ACC112 (cell line): ENCODE measurements around the gene PABPC3.

Source experiments
- H2AFZ ChIP-seq: fragments of 200-600 bp; sonication (generic); one replicate; pipeline ENCODE4 v1.6.0; 2017; ENCODE audit warnings: antibody characterized with exemption, low read length; ENCODE audit not compliant: unreplicated experiment
- H3K27ac ChIP-seq: fragments of 200-600 bp; sonication (generic); 2 replicates; pipeline ENCODE4 v1.5.1; 2014; ENCODE audit warnings: low read depth, mild to moderate bottlenecking, antibody characterized with exemption, low read length, moderate library complexity
- H3K27me3 ChIP-seq: fragments of 200-600 bp; sonication (generic); 2 replicates; pipeline ENCODE4 v1.6.1; 2014; ENCODE audit warnings: mild to moderate bottlenecking, antibody characterized with exemption, low read length, moderate library complexity, mixed read lengths; ENCODE audit not compliant: insufficient read depth
- H3K36me3 ChIP-seq: fragments of 200-600 bp; sonication (generic); 2 replicates; pipeline ENCODE4 v1.6.1; 2016; ENCODE audit warnings: mild to moderate bottlenecking, antibody characterized with exemption, low read length, moderate library complexity, mixed read lengths; ENCODE audit not compliant: insufficient read depth
- H3K4me1 ChIP-seq: fragments of 200-600 bp; sonication (generic); one replicate; pipeline ENCODE4 v1.6.1; 2016; ENCODE audit warnings: low read length, mixed read lengths; ENCODE audit not compliant: insufficient read depth, unreplicated experiment, control insufficient read depth
- H3K4me3 ChIP-seq: fragments of 200-600 bp; sonication (generic); 2 replicates; pipeline ENCODE4 v1.5.1; 2014; ENCODE audit warnings: mild to moderate bottlenecking, low read depth, low read length
- H3K79me2 ChIP-seq: fragments of 200-600 bp; sonication (generic); one replicate; pipeline ENCODE4 v1.6.0; 2016; ENCODE audit warnings: low read length; ENCODE audit not compliant: control insufficient read depth, unreplicated experiment, insufficient read depth

PABPC3 gene

GRCh38 chr13:25068810-25069209 is 27.1 kb upstream of the PABPC3 start:
- Histone ChIP-seq H3K27ac (no peak overlapping the region), H2AFZ (no peak overlapping the region), H3K27me3 (peaks cover 51% of the 10 kb centered on the region), H3K36me3 (no peaks in the 10 kb centered on the region), H3K79me2 (no peaks in the 10 kb centered on the region), H3K4me3 (no peak overlapping the region), H3K4me1 (no peaks in the 10 kb centered on the region)

GRCh38 chr13:25069236-25069635 is 26.7 kb upstream of the PABPC3 start:
- Histone ChIP-seq H3K36me3 (no peaks in the 10 kb centered on the region), H3K79me2 (no peaks in the 10 kb centered on the region), H3K4me3 (no peak overlapping the region), H3K4me1 (no peaks in the 10 kb centered on the region), H3K27ac (no peak overlapping the region), H3K27me3 (peaks cover 47% of the 10 kb centered on the region), H2AFZ (no peak overlapping the region)

GRCh38 chr13:25069911-25070310 is 26.0 kb upstream of the PABPC3 start:
- no peaks in the 10 kb centered on the region for H3K36me3 ChIP-seq
- H3K79me2 ChIP-seq = no peaks in the 10 kb centered on the region
- H3K4me3 ChIP-seq = no peak overlapping the region
- H3K27ac ChIP-seq = no peak overlapping the region
- no peaks in the 10 kb centered on the region for H3K4me1 ChIP-seq
- H2AFZ ChIP-seq = no peak overlapping the region
- peaks cover 46% of the 10 kb centered on the region for H3K27me3 ChIP-seq

- H3K79me2 ChIP-seq = no peaks in the 10 kb centered on the region
- peaks cover 39% of the 10 kb centered on the region for H3K27me3 ChIP-seq
- no peak overlapping the region for H2AFZ ChIP-seq
- no peak overlapping the region for H3K27ac ChIP-seq
- H3K36me3 ChIP-seq = no peaks in the 10 kb centered on the region
- H3K4me3 ChIP-seq = no peak overlapping the region
- no peaks in the 10 kb centered on the region for H3K4me1 ChIP-seq
Observed at GRCh38 chr13:25080773-25081172, 15.2 kb upstream of the PABPC3 start.

GRCh38 chr13:25084096-25084495 is 11.8 kb upstream of the PABPC3 start:
- Histone ChIP-seq H3K27ac (no peak overlapping the region), H3K4me3 (no peak overlapping the region), H3K36me3 (no peaks in the 10 kb centered on the region), H3K27me3 (peaks cover 42% of the 10 kb centered on the region), H3K4me1 (no peaks in the 10 kb centered on the region), H3K79me2 (no peaks in the 10 kb centered on the region), H2AFZ (no peak overlapping the region)

- H3K4me3 ChIP-seq = no peak overlapping the region
- H3K27me3 ChIP-seq = peaks cover 53% of the 10 kb centered on the region
- no peaks in the 10 kb centered on the region for H3K36me3 ChIP-seq
- H2AFZ ChIP-seq = no peak overlapping the region
- H3K27ac ChIP-seq = no peak overlapping the region
- H3K79me2 ChIP-seq = no peaks in the 10 kb centered on the region
- H3K4me1 ChIP-seq = no peaks in the 10 kb centered on the region
Observed at GRCh38 chr13:25085125-25085742, 10.7 kb upstream of the PABPC3 start.

GRCh38 chr13:25088562-25089221 is 7.2 kb upstream of the PABPC3 start:
- no peak overlapping the region for H3K4me3 ChIP-seq
- peaks cover 60% of the 10 kb centered on the region for H3K27me3 ChIP-seq
- no peaks in the 10 kb centered on the region for H3K79me2 ChIP-seq
- H3K27ac ChIP-seq = no peak overlapping the region
- no peak overlapping the region for H2AFZ ChIP-seq
- H3K4me1 ChIP-seq = no peaks in the 10 kb centered on the region
- no peaks in the 10 kb centered on the region for H3K36me3 ChIP-seq

- H3K27me3 ChIP-seq = peaks cover 49% of the 10 kb centered on the region
- H3K4me3 ChIP-seq = no peak overlapping the region
- H3K79me2 ChIP-seq = no peaks in the 10 kb centered on the region
- no peaks in the 10 kb centered on the region for H3K4me1 ChIP-seq
- H3K36me3 ChIP-seq = no peaks in the 10 kb centered on the region
- H2AFZ ChIP-seq = no peak overlapping the region
- no peak overlapping the region for H3K27ac ChIP-seq
Observed at GRCh38 chr13:25097426-25097825, 1.5 kb downstream of the PABPC3 start.

- Histone ChIP-seq H3K4me1 (no peaks in the 10 kb centered on the region), H3K27me3 (peaks cover 25% of the 10 kb centered on the region), H3K4me3 (no peak overlapping the region), H3K27ac (no peak overlapping the region), H2AFZ (no peak overlapping the region), H3K36me3 (no peaks in the 10 kb centered on the region), H3K79me2 (no peaks in the 10 kb centered on the region)
Observed at GRCh38 chr13:25103711-25104110, 7.8 kb downstream of the PABPC3 start.

- H3K27me3 ChIP-seq = peaks cover 50% of the 10 kb centered on the region
- no peak overlapping the region for H3K27ac ChIP-seq
- H3K4me1 ChIP-seq = no peaks in the 10 kb centered on the region
- H3K79me2 ChIP-seq = no peaks in the 10 kb centered on the region
- no peak overlapping the region for H3K4me3 ChIP-seq
- no peaks in the 10 kb centered on the region for H3K36me3 ChIP-seq
- H2AFZ ChIP-seq = no peak overlapping the region
Observed at GRCh38 chr13:25109341-25109740, 13.4 kb downstream of the PABPC3 start.

- H3K4me1 ChIP-seq = no peaks in the 10 kb centered on the region
- H3K36me3 ChIP-seq = no peaks in the 10 kb centered on the region
- H3K4me3 ChIP-seq = no peak overlapping the region
- no peaks in the 10 kb centered on the region for H3K79me2 ChIP-seq
- H2AFZ ChIP-seq = no peak overlapping the region
- H3K27me3 ChIP-seq = peaks cover 52% of the 10 kb centered on the region
- no peak overlapping the region for H3K27ac ChIP-seq
Observed at GRCh38 chr13:25110956-25111584, 15.1 kb downstream of the PABPC3 start.
